ENCODE measurements around the gene EDIL3.

DNA sequence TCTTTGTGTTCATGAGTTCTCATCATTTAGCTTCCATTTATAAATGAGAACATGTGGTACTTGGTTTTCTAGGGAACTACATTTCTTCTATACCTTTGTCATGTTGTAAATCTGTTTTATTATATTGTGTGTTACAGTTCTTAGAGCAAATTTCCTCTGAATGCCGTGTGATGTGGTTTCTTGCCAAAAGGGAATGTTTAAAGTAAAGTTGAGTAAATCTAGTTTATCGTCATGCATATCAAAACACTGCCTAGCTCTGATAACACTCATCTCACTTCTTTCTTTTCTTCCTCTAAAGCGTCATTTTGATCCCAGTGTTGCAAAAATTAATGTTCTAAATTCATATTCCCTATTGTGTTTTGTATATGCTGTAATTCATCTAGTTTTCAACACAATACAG lies 368.6 kb downstream of the EDIL3 start:
- no peak for TF ChIP-seq POLR2A (IDR thresholded peaks at IDR 0.05)
- TF ChIP-seq, protein P1, sequence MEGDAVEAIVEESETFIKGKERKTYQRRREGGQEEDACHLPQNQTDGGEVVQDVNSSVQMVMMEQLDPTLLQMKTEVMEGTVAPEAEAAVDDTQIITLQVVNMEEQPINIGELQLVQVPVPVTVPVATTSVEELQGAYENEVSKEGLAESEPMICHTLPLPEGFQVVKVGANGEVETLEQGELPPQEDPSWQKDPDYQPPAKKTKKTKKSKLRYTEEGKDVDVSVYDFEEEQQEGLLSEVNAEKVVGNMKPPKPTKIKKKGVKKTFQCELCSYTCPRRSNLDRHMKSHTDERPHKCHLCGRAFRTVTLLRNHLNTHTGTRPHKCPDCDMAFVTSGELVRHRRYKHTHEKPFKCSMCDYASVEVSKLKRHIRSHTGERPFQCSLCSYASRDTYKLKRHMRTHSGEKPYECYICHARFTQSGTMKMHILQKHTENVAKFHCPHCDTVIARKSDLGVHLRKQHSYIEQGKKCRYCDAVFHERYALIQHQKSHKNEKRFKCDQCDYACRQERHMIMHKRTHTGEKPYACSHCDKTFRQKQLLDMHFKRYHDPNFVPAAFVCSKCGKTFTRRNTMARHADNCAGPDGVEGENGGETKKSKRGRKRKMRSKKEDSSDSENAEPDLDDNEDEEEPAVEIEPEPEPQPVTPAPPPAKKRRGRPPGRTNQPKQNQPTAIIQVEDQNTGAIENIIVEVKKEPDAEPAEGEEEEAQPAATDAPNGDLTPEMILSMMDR (IDR thresholded peaks at IDR 0.05), result no peak

All from gastroesophageal sphincter (tissue), 3 donors.